SW 1271 (cell line): ENCODE measurements around the gene MAP3K20.
"Not testable (repeated sequence)": the region's sequence is repeated elsewhere in the genome, so short reads cannot be mapped to it uniquely, and the experiment has no call there.

ENCODE experiments used
- DNase-seq, 2 experiments: peaks; one replicate each; lab custom pipeline; 2025; lab: John Stamatoyannopoulos, UW

MAP3K20 gene

GRCh38 chr2:173075781-173076580 is at the start of gene MAP3K20:
MAP3K20 (plus strand) TSS chr2:173075846; CDS start chr2:173091032, 15,186 bp downstream.
- peak in 1 of 2 experiments; percentile 66 for DNase-seq

DNA sequence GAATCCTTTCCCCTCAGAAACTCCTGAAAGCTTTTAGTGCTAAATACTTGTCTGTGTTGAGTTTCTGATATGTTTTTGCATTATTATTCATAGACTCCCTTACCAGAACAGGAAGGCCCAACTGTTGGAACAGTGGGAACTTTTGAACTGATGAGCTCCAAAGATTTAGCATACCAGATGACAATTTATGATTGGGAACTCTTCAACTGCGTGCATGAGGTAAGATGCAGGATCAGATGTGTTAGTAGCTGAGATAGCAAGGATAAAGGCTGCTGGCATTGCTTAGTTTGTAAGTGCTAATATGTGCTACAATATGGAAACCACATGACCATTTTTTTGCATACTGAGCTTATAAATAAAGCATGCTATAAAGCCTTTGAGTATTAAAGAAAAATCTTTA is 49.2 kb upstream of the MAP3K20 start:
- no peak for DNase-seq

DNA sequence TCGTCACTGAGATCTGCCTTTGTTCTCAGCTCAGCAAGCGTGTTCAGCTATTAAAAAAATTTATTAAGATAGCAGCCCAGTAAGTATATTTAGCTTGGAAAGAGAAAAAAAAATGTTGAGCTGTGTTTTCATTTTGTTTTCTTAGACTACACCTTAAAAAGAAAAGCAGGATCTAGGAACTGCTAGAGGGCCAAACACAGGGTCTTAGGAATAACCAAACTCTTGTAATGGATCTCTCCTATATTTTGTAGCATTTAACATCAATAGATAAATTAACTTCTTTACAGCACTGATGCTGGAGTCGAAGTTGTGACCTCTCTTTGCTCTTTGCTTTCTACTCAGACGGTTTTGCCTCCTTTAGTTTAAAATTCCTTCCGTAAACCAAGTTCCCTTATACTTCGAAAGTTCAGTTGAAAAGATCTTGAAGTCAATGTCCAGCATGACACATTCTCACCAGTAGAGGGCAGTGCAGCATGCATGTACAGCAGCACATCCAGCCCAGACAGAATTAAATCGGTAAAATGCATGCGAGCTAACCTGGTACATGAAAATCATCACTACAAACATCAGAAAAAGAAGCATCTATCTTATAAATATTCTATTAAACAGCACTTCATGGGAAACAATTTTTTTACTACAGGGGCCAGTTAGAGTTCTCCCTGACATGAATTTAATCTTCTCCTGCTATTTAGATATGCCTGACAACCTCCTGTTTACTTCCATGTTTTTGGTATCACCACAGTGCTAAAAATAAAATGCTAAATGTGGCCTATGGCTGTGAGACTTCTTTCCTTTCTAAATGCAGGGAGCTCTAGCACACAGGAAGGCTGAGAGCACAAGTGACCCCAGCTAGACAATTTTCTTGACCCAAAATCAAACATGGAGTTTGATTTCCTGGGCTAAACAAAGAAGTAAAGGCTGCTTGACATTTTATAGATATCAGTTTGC is 48.2 kb upstream of the MAP3K20 start:
- DNase-seq, result peak; percentile 7 to 70

GRCh38 chr2:173028141-173028540 is 47.5 kb upstream of the MAP3K20 start:
- no peak for DNase-seq

- no peak for DNase-seq
These were observed 47.0 kb upstream of the MAP3K20 start for GRCh38 chr2:173028671-173029070.

GRCh38 chr2:173030561-173031490 is 44.8 kb upstream of the MAP3K20 start:
- no peak for DNase-seq

GRCh38 chr2:173032032-173032431 is 43.6 kb upstream of the MAP3K20 start:
- no peak for DNase-seq

DNA sequence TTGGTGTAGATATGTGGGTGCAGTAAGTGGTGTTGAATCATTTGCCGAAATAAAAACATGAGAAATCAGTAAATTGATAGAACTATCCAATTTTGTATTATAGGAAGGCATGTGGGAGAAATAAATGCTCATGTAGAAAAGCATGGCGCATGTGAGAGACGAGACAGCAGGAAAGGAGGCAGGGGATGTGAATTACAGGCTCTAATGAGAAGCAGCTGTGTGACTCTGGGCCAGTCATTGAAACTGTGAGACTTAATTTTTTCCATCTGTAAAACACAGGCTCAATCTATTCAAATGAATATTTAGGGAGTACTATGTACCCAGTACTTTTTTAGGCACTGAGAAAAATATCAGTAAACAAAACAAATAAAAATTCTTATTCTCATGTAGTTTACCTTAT is 42.6 kb upstream of the MAP3K20 start:
- DNase-seq, result no peak

- DNase-seq, result no peak
These were observed 41.5 kb upstream of the MAP3K20 start for GRCh38 chr2:173034143-173034542.

- DNase-seq, result no peak
These were observed 38.2 kb upstream of the MAP3K20 start for GRCh38 chr2:173037245-173038120.

DNA sequence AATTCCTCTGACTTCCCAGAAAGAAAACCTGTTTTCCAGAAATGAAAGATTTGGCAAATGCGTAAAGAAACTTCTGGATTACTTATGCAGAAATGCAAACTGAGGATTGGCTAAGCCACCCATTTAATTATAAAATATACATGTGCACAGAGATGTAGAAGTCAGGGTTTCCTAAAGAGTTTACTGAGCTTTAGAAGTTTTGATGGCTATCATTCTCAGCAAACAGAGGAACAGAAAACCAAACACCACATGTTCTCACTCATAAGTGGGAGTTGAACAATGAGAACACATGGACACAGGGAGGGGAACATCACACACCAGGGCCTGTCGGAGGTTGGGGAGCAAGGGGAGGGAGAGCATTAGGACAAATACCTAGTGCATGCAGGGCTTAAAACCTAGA is 37.4 kb upstream of the MAP3K20 start:
- not testable (repeated sequence) for DNase-seq

GRCh38 chr2:173040729-173041128 is 34.9 kb upstream of the MAP3K20 start:
- DNase-seq, result no peak

GRCh38 chr2:173043476-173043875 is 32.2 kb upstream of the MAP3K20 start:
- no peak for DNase-seq

DNA sequence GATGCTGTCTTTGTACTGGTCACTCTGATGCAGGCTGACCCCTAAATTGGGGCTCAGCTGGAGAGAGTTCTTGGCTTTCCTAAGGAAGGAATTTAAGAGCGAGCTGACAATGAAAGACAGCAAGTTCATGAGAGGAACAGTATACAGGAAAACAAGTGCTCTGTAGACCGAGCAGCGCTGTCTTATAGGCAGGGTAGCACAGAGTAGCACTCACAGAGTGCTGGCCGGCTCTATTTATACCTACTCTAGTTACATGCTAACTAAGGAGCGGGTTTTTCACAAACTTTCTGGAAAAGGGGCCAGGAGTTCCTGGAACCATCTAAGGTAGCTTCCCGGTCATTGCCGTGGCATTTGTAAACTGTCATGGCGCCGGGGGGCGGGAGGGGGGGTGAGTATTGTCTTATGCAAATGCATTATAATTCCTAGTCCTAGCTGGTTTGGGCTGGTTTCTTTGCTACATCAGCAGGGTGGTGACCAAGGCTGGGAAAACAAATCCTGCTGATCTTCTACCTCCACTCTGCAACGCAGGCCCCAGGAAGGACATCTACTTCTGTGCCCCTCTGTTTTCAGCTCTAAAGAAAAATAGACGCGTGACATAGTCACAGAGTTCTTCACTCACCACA is 31.6 kb upstream of the MAP3K20 start:
- DNase-seq, result no peak

DNA sequence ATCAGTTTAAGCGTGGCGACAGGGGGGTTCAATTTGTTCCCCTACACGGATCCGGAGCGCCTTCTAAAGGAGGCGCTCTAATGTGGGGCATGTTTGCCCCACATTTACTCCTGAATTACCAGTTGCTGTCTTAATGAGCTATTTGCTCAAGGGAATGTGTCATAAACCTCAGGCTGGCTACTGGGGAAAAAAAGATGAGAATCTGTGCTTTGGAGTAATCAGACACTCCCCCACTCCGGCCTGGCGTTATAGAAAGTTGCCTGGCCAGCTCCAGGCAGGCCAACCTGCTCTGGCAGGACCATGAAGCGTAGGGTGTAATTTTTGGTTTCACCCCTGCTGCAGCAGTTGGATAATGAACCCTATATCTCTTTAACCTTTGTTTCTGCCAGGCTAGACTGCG is 31.0 kb upstream of the MAP3K20 start:
- DNase-seq, result no peak

DNA sequence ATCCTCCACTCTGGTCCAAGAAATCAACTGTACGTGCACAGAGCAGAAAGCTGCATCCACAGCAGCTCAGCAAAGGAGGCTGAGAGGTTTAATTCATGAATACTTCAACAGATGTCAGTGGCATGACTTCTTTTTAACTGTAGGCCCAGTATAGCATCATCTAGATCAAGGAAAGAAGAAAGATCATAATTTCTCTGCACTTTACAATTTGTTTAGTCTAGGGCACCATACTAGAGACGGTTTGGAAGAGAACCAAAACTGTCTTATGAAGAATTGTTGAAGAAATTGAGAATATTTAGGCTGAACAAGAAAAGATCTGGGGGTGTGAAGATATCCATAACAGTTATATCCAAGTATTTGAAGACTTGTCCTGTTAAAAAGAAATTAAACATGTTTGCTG is 30.5 kb upstream of the MAP3K20 start:
- no peak for DNase-seq

DNA sequence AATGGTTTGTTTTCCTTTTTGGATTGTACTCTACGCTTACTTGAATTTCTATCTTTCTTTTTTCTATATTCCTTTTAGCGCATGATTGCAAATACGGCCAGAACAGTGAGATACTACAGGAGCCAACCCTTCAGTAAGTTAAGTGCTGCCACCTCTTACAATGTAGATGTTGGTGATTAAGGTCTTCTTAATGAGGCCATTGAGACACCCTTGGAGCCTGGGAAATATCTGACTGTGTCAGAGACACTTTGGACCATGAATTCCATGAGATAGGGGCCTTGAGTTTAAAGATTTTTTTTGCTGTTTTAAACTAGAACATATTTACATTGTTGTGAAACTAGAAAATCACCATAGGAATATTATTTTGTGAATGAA is 27.1 kb upstream of the MAP3K20 start:
- peak in 1 of 2 experiments; percentile 48 for DNase-seq

- DNase-seq, result peak; percentile 62 to 90
These were observed 26.6 kb upstream of the MAP3K20 start for GRCh38 chr2:173048897-173049661.

DNA sequence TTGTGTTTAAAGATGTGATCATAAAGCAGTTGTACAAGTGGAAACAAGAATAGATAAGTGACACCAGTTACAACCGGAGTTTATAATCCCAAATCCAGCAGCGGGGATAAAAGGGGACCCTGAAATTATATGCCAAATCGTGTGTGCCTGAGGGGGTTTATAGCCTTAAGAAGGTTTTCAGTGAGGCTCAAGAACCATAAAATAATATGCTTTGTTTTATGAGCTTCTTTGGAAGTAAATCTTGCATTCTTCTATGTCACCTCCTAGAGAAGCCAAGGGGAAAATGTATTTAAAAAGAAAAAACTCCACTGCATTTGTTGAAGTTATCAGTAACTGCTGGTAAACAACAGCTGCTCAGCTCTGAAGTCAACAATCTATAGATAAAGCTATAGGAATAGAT is 25.8 kb upstream of the MAP3K20 start:
- DNase-seq, result no peak

GRCh38 chr2:173050684-173051083 is 25.0 kb upstream of the MAP3K20 start:
- no peak for DNase-seq
